GM23248 (cell line): ENCODE measurements around the gene GNA15.

ENCODE experiments used
- EZH2 ChIP-seq: fragments of 200-600 bp; sonication (generic); IDR thresholded peaks from 2 replicates; pipeline ENCODE4 v1.6.1; 2018; ENCODE audit warnings: antibody characterized with exemption, mild to moderate bottlenecking; ENCODE audit not compliant: insufficient read depth, poor library complexity, severe bottlenecking
- EZH2phosphoT487 ChIP-seq: fragments of 200-600 bp; sonication (generic); IDR thresholded peaks from 2 replicates; pipeline ENCODE4 v1.6.1; 2018; ENCODE audit warnings: antibody characterized with exemption, moderate library complexity, mild to moderate bottlenecking, low read depth; ENCODE audit not compliant: insufficient read depth

DNA sequence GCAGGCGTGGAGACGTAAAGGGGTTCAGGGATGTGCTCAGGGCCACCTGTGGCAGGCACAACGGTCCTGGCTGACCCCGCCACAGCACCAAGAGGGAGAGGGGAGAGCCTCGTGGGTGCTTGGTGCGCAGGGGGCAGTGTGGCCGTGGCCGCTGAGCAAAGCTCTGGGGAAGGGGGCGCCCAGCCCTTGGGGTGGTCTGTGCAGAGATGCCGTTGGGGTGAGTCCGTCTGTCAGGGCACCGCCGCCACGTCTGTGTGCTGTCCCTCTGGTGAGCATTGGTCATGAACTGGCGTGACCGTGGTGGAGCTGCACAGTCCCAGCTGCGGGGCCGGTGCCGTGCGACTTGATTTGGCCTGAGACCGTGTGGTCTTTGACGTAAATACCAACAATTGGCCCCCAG lies 26.3 kb upstream of the GNA15 start:
- TF ChIP-seq EZH2 (no peak), EZH2phosphoT487 (no peak)
